ENCODE results near the gene MMD2. TPM values are rescaled to one million over a fixed set of nuclear protein-coding genes. Genes with fewer than 3 reads are reported as not detected.

The MMD2 gene, protein sequence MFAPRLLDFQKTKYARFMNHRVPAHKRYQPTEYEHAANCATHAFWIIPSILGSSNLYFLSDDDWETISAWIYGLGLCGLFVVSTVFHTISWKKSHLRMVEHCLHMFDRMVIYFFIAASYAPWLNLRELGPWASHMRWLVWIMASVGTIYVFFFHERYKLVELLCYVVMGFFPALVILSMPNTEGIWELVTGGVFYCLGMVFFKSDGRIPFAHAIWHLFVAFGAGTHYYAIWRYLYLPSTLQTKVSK
- total RNA-seq = not detected in 2 replicates

DNA sequence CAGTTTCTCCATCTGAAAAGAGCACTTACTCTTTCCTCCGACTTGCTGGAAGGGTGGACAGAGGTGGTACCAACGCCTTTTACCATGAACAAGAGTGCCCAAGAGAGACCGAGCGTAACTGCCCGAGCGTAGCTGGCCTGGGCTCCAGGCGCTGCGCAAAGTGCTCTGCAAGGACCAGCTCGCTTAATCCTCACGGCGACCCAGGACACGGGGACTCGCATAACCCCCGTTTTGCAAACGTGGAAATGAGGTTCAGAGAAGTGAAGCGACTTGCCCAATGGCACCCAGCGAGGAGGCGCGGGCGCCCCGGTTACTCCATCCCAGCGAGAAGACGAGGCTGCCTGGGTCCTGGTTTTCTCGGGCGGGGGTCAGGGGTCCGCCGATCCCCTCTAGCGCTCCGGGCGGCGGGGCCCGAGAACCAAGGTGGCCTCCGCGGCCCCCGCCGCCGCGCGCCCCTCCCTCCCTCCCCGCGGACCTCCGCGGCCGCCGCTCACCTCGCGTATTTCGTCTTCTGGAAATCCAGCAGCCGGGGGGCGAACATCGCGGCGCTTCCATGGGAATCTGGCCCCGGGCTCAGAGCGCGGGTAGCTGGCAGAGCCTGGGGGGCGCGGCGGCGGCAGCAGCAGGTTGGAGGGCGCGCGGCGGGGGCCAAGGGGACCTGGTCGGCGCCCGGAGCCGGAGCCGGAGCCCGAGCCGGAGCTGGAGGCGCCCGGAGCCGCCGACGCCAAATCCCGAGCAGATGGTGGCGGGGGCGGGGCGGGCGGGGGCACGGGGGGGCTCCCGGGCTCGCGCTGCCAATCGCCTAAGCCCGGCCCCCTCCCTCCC lies at the start of gene MMD2:
Gene MMD2 (minus strand): TSS at position 711 of the 825 bp plus-strand sequence. CDS start 170 bp downstream, at position 541.

DNA sequence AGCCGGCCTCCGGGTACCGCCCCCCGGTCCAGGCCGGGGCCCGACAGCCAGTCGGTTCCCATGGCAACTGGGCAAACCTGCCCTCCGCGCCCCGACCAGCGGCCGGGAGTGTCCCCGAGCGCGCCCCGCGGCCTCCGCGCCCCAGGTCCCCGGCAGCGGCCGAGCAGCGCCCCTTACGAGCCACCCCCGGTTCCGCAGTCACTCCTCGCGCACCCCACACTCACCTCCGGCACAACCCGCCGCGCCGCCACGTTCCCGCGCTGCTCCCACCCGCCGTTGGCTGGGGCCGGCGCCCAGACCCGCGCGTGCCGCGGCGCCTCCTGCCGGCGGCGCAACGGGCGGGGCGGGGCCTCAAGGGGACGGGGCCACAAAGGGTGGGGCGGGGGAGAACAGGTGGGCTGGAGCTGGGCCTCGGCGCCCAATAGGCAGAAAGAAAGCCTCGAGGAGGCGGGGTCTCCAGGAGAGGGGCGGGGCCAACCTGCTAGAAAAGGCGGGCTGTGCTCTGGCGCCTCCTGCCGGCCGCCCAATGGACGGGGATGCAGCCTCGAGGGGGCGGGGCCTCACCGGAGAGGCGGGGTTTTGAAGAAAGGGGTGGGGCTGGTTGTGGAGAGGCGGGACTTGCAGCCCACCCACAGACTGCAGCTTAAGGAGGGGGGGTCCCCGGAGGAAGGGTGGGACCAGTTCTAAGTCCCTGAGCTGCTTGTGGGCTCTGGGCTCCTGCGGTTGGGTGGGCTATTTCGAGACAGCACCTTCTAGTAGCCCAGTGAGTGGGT lies 75.4 kb downstream of the MMD2 start, which contains the start of gene RADIL:
Gene RADIL (minus strand): TSS at position 345 of the 773 bp plus-strand sequence. CDS start 5,577 bp downstream, outside the sequence.

DNA sequence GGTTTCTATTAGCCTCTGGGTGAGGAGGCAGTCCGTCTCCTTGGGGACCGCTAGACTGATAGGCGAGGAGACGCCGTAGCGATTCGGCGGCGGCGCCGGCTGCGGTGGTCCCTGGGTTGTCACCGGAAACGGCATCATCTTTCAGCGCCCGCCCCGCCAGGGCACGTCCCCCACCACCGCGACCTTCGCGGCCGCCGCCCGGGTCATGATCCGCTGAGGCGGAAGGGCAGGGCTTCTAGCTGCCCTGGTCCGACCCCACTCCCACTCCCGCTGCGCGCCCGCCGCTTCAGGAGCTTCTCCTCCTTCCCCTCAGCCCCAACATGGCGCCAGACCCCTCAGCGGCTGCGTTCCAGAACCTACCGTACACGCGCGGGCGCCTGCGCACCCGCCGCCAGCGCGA lies 97.3 kb downstream of the MMD2 start, which contains the start of gene PAPOLB:
Gene PAPOLB (minus strand): TSS at position 358 of the 400 bp plus-strand sequence. CDS start 220 bp downstream, at position 138.

Other genes starting within 250 kb of the MMD2 start
- 21.3 and 26.6 TPM in 2 replicates for gene AP5Z1, start 183.6 kb downstream of the MMD2 start, total RNA-seq
- gene PAPOLB, start 97.2 kb downstream of the MMD2 start, total RNA-seq = under 0.01 TPM in 2 replicates
- gene RADIL, start 75.5 kb downstream of the MMD2 start, total RNA-seq = 0.26 and 0.32 TPM in 2 replicates
- 4.6 and 6.0 TPM in 2 replicates for gene RBAK, start 86.7 kb upstream of the MMD2 start, total RNA-seq
- gene WIPI2, start 231.0 kb upstream of the MMD2 start, total RNA-seq = 61.6 and 66.9 TPM in 2 replicates

Measured in bronchial smooth muscle cell (primary cell).